CD14-positive monocyte (primary cell): ENCODE results near the gene MIPOL1. TPM values are rescaled to one million over a fixed set of nuclear protein-coding genes. Genes with fewer than 3 reads are reported as not detected.

Experiments
- DNase-seq, 3 donors: peaks; one replicate each; pipeline ENCODE4 v3.0.0-alpha.2; 2011 to 2022
- H2AFZ ChIP-seq: 2 replicates; pipeline ENCODE4 v1.6.0; 2012; ENCODE audit warnings: mild to moderate bottlenecking, low read depth, low read length, inconsistent platforms; ENCODE audit not compliant: insufficient read depth, poor library complexity, severe bottlenecking
- H3K27ac ChIP-seq, 2 donors: 1 replicate in 1 of 2; 2 replicates in 1 of 2; pipeline ENCODE4 v1.5.1; 2012 to 2013; ENCODE audit warnings: low read length in 2 of 2, control low read depth in 1 of 2, inconsistent platforms in 1 of 2, low read depth in 1 of 2, mild to moderate bottlenecking in 1 of 2
- H3K27me3 ChIP-seq, 2 donors: one replicate each; pipeline versions ENCODE4 v1.6.0 to v1.6.1; 2011 to 2013; ENCODE audit warnings: low read length in 2 of 2; ENCODE audit not compliant: control insufficient read depth in 2 of 2, insufficient read depth in 2 of 2
- H3K36me3 ChIP-seq, 2 donors: replicated peaks in 1 of 2; 1 replicate in 1 of 2; 2 replicates in 1 of 2; pipeline versions ENCODE4 v1.5.1 to v1.6.1; 2012 to 2013; ENCODE audit warnings: low read length in 2 of 2, control low read depth in 1 of 2, inconsistent platforms in 1 of 2, mild to moderate bottlenecking in 1 of 2; ENCODE audit not compliant: insufficient read depth in 2 of 2, control insufficient read depth in 1 of 2
- H3K4me1 ChIP-seq, 2 donors: 1 replicate in 1 of 2; 2 replicates in 1 of 2; pipeline versions ENCODE4 v1.5.1 to v1.6.1; 2012 to 2013; ENCODE audit warnings: low read length in 2 of 2, control low read depth in 1 of 2, inconsistent platforms in 1 of 2, mild to moderate bottlenecking in 1 of 2, moderate library complexity in 1 of 2; ENCODE audit not compliant: insufficient read depth in 2 of 2, control insufficient read depth in 1 of 2
- H3K4me2 ChIP-seq: replicated peaks from 2 replicates; pipeline ENCODE3; 2012; ENCODE audit warnings: low read length, moderate library complexity, mild to moderate bottlenecking; ENCODE audit not compliant: poor library complexity, severe bottlenecking; ENCODE audit errors: extremely low read depth
- H3K4me3 ChIP-seq, 3 experiments: fragments of 200-600 bp in 1 of 3; sonication (generic) in 1 of 3; replicated peaks in 1 of 3; 1 replicate in 2 of 3; 2 replicates in 1 of 3; pipeline ENCODE4 v1.5.1; 2011 to 2013; ENCODE audit warnings: low read length in 3 of 3, mild to moderate bottlenecking in 3 of 3, control low read depth in 2 of 3, low read depth in 2 of 3, inconsistent platforms in 1 of 3, moderate library complexity in 1 of 3
- H3K79me2 ChIP-seq: 2 replicates; pipeline ENCODE4 v1.6.0; 2012; ENCODE audit warnings: mild to moderate bottlenecking, control low read depth, inconsistent platforms, low read length, moderate library complexity; ENCODE audit not compliant: insufficient read depth
- H3K9ac ChIP-seq: 2 replicates; pipeline ENCODE4 v1.6.0; 2017; ENCODE audit warnings: low read length, mild to moderate bottlenecking; ENCODE audit not compliant: insufficient read depth, poor library complexity, severe bottlenecking
- H3K9me3 ChIP-seq, 2 donors: replicated peaks in 1 of 2; 1 replicate in 1 of 2; 2 replicates in 1 of 2; pipeline versions ENCODE4 v1.5.1 to v1.6.1; 2012 to 2013; ENCODE audit warnings: low read length in 2 of 2, control low read depth in 1 of 2; ENCODE audit not compliant: control insufficient read depth in 1 of 2, insufficient read depth in 1 of 2
- H4K20me1 ChIP-seq: 2 replicates; pipeline ENCODE4 v1.6.0; 2012; ENCODE audit warnings: mild to moderate bottlenecking, low read length, control low read depth, moderate library complexity; ENCODE audit not compliant: insufficient read depth
- H3K27ac Mint-ChIP-seq, 7 donors: one replicate each; pipeline ENCODE4 v1.8.0; 2020; ENCODE audit warnings: mild to moderate bottlenecking in 7 of 7, mixed read lengths in 7 of 7, moderate library complexity in 6 of 7, inconsistent platforms in 2 of 7
- H3K27me3 Mint-ChIP-seq, 3 donors: one replicate each; pipeline ENCODE4 v1.8.0; 2021 to 2022; ENCODE audit warnings: low read depth in 3 of 3, mild to moderate bottlenecking in 3 of 3, mixed read lengths in 3 of 3, moderate library complexity in 3 of 3, inconsistent platforms in 1 of 3
- H3K36me3 Mint-ChIP-seq, 2 donors: one replicate each; pipeline ENCODE4 v1.8.0; 2020; ENCODE audit warnings: mixed read lengths in 2 of 2, inconsistent platforms in 1 of 2, mild to moderate bottlenecking in 1 of 2
- H3K4me1 Mint-ChIP-seq: one replicate; pipeline ENCODE4 v1.8.0; 2020; ENCODE audit warnings: mild to moderate bottlenecking, mixed read lengths
- H3K4me3 Mint-ChIP-seq, 2 donors: one replicate each; pipeline ENCODE4 v1.8.0; 2020; ENCODE audit warnings: mild to moderate bottlenecking in 2 of 2, mixed read lengths in 2 of 2, moderate library complexity in 1 of 2
- H3K9me3 Mint-ChIP-seq, 7 donors: one replicate each; pipeline ENCODE4 v1.8.0; 2020 to 2022; ENCODE audit warnings: mixed read lengths in 7 of 7, mild to moderate bottlenecking in 6 of 7, moderate library complexity in 6 of 7, inconsistent platforms in 2 of 7
- CTCF ChIP-seq: fragments of 200-600 bp; IDR thresholded peaks from one replicate; pipeline ENCODE4 v1.8.0; 2022; ENCODE audit warnings: antibody characterized with exemption, mild to moderate bottlenecking
- WGBS: methylation state at CpG from one replicate; pipeline ENCODE4 v1.1.5; 2013; ENCODE audit warnings: missing lambda C conversion rate; ENCODE audit not compliant: insufficient coverage; 5-methylcytosine and 5-hydroxymethylcytosine counted together
- intact Hi-C, 2 donors: fragments of 100-400 bp; cut with micrococcal nuclease; formaldehyde crosslinking; loops; one replicate each; pipeline versions ENCODE4 v1.15.0 to v1.15.1; 2023
- polyA plus RNA-seq, 3 donors: library from polyadenylated mRNA; depleted of rRNA in 1 of 3; unstranded in 2 of 3; stranded (reverse) in 1 of 3; fragments of 300-500 nt in 2 of 3; fragments of >200 nt in 1 of 3; fragmentation: Illumina TruSeq in 2 of 3; gene quantifications; 1 replicate in 2 of 3; 2 replicates in 1 of 3; pipeline ENCODE4 v1.2.3, GENCODE V29; 2012 to 2021

Gene MIPOL1
- polyA plus RNA-seq, 3 donors: not detected

GRCh38 chr14:37413050-37413449 lies 215.3 kb downstream of the MIPOL1 start:
- Histone ChIP-seq H3K79me2 (no peaks in the 10 kb centered on the region), H3K9me3 (peaks cover 0 to 3% of the 10 kb centered on the region in 2 donors), H3K9ac (no peak overlapping the region), H3K36me3 (no peaks in the 10 kb centered on the region), H3K4me2 (no peak overlapping the region), H3K4me3 (no peak overlapping the region), H3K27ac (no peak overlapping the region), H3K27me3 (no peaks in the 10 kb centered on the region), H2AFZ (no peak overlapping the region), H3K4me1 (no peaks in the 10 kb centered on the region), H4K20me1 (no peaks in the 10 kb centered on the region)
- H3K27ac Mint-ChIP-seq: no peak overlapping the region
- no peaks in the 10 kb centered on the region for H3K4me1 Mint-ChIP-seq
- TF ChIP-seq CTCF: no peak
- no peak for DNase-seq
- no CpG with 5 or more reads among the region's 1 CpG for WGBS
- H3K9me3 Mint-ChIP-seq: peaks cover 0 to 10% (median 2%) of the 10 kb centered on the region in 7 donors
- H3K36me3 Mint-ChIP-seq: no peaks in the 10 kb centered on the region
- H3K4me3 Mint-ChIP-seq: no peak overlapping the region
- intact Hi-C loops: no loop called here
- no peaks in the 10 kb centered on the region for H3K27me3 Mint-ChIP-seq

- H4K20me1 ChIP-seq: no peaks in the 10 kb centered on the region
- H3K27ac ChIP-seq: no peak overlapping the region
- no peak overlapping the region for H3K4me2 ChIP-seq
- Mint-ChIP-seq H3K27ac (no peak overlapping the region), H3K4me3 (no peak overlapping the region), H3K4me1 (no peaks in the 10 kb centered on the region), H3K36me3 (no peaks in the 10 kb centered on the region), H3K9me3 (peaks cover 0 to 7% (median 2%) of the 10 kb centered on the region in 7 donors), H3K27me3 (no peaks in the 10 kb centered on the region)
- H3K4me1 ChIP-seq: no peaks in the 10 kb centered on the region
- no peak for DNase-seq
- no peaks in the 10 kb centered on the region for H3K79me2 ChIP-seq
- H2AFZ ChIP-seq: no peak overlapping the region
- intact Hi-C loops: no loop called here
- no peaks in the 10 kb centered on the region for H3K27me3 ChIP-seq
- no CpG with 5 or more reads among the region's 3 CpGs for WGBS
- no peak overlapping the region for H3K4me3 ChIP-seq
- no peak for TF ChIP-seq CTCF
- no peaks in the 10 kb centered on the region for H3K36me3 ChIP-seq
- H3K9me3 ChIP-seq: no peaks in the 10 kb centered on the region
- H3K9ac ChIP-seq: no peak overlapping the region
These were observed 215.8 kb downstream of the MIPOL1 start for GRCh38 chr14:37413504-37414003.
